Aorta (tissue), 5 donors: ENCODE results near the gene DDI1. TPM values are rescaled to one million over a fixed set of nuclear protein-coding genes. Genes with fewer than 3 reads are reported as not detected.

Experiments used
- ATAC-seq: fragments of 200-7000 bp; cut with Tn5 transposase; one replicate; pipeline ENCODE4 v1.9.1; 2022; ENCODE audit warnings: moderate library complexity; ENCODE audit not compliant: low FRiP score
- DNase-seq, 2 donors: peaks; one replicate each; pipeline ENCODE4 v3.0.0-alpha.2; 2020
- H3K27ac ChIP-seq, 2 donors: one replicate each; pipeline ENCODE4 v1.5.1; 2013; ENCODE audit warnings: low read length in 2 of 2, mild to moderate bottlenecking in 2 of 2, moderate library complexity in 2 of 2, control low read depth in 1 of 2, inconsistent platforms in 1 of 2, low read depth in 1 of 2
- H3K27me3 ChIP-seq, 2 donors: one replicate each; pipeline ENCODE4 v1.6.1; 2013; ENCODE audit warnings: control low read depth in 1 of 2, low read length in 1 of 2, mild to moderate bottlenecking in 1 of 2, moderate library complexity in 1 of 2; ENCODE audit not compliant: insufficient read depth in 2 of 2, control insufficient read depth in 1 of 2
- H3K36me3 ChIP-seq, 2 donors: one replicate each; pipeline ENCODE4 v1.6.1; 2013; ENCODE audit warnings: control low read depth in 1 of 2, low read length in 1 of 2, mild to moderate bottlenecking in 1 of 2; ENCODE audit not compliant: insufficient read depth in 2 of 2, control insufficient read depth in 1 of 2
- H3K4me1 ChIP-seq, 2 donors: one replicate each; pipeline ENCODE4 v1.6.1; 2013; ENCODE audit warnings: low read length in 2 of 2, control low read depth in 1 of 2, mild to moderate bottlenecking in 1 of 2, moderate library complexity in 1 of 2; ENCODE audit not compliant: insufficient read depth in 2 of 2, control insufficient read depth in 1 of 2
- H3K4me3 ChIP-seq, 2 donors: one replicate each; pipeline ENCODE4 v1.5.1; 2013; ENCODE audit warnings: low read length in 2 of 2, control low read depth in 1 of 2, mild to moderate bottlenecking in 1 of 2
- H3K9me3 ChIP-seq: one replicate; pipeline ENCODE4 v1.6.1; 2013; ENCODE audit warnings: mild to moderate bottlenecking, low read length; ENCODE audit not compliant: control insufficient read depth
- WGBS, 2 donors: extraction: QIAGEN DNeasy Blood & Tissue Kit; methylation state at CpG; one replicate each; pipeline ENCODE4 v1.1.7; 2013; 5-methylcytosine and 5-hydroxymethylcytosine counted together
- intact Hi-C, 2 donors: fragments of 100-400 bp; cut with DNase I; formaldehyde crosslinking; loops; one replicate each; pipeline versions ENCODE4 v1.14.2 to v1.15.0; 2022
- polyA plus RNA-seq, 2 donors: library from polyadenylated mRNA; stranded (reverse); fragments of 200-250 nt; gene quantifications; one replicate each; pipeline ENCODE4 v1.2.3, GENCODE V29; 2013
- total RNA-seq, 2 donors: library from RNA; stranded (reverse); fragmentation: NEBNext Ultra II Directional; extraction: Animal tissue kit (Norgen Biotek cat#: 25700); gene quantifications; one replicate each; pipeline ENCODE4 v1.2.1, GENCODE V29; 2021
- donor health status: healthy with polysubstance abuse.
- donor health status: Bipolar disorder and iron deficiency.
- donor health status: DM: no; HTN: no; CAD: no.
- donor health status: DM: no; HTN: no; CAD: no.
- donor health status: DM: yes; HTN: yes; CAD: no.

Gene DDI1
- total and polyA plus RNA-seq, 4 donors, result not detected

- H3K4me1 ChIP-seq, result no peaks in the 10 kb centered on the region
- 94 to 95% methylated on average over 2 of the region's 2 CpGs for WGBS, 2 donors
- DNase-seq (no peak), ATAC-seq (no peak)
- intact Hi-C loops, result no loop called here
- no peaks in the 10 kb centered on the region for H3K9me3 ChIP-seq
- H3K4me3 ChIP-seq, result no peak overlapping the region
- H3K36me3 ChIP-seq, result peaks cover 0 to 2% of the 10 kb centered on the region in 2 donors
- H3K27me3 ChIP-seq, result no peaks in the 10 kb centered on the region
- H3K27ac ChIP-seq, result no peak overlapping the region
Measured at GRCh38 chr11:104024572-104024971, 11.9 kb upstream of the DDI1 start.

GRCh38 chr11:104028476-104029263 is 7.8 kb upstream of the DDI1 start:
- ATAC-seq, result no peak

GRCh38 chr11:104033134-104033533 is 3.3 kb upstream of the DDI1 start:
- DNase-seq, result no peak
- no peak overlapping the region for H3K27ac ChIP-seq
- no peak for ATAC-seq
- no peak overlapping the region for H3K4me3 ChIP-seq
- H3K4me1 ChIP-seq, result peaks cover 0 to 2% of the 10 kb centered on the region in 2 donors
- H3K27me3 ChIP-seq, result no peaks in the 10 kb centered on the region
- peaks cover 2% of the 10 kb centered on the region for H3K9me3 ChIP-seq
- intact Hi-C loops, result no loop called here
- no peaks in the 10 kb centered on the region for H3K36me3 ChIP-seq

More at GRCh38 chr11:104028476-104029263, 7.8 kb upstream of the DDI1 start:
- peaks cover 0 to 2% of the 10 kb centered on the region in 2 donors for H3K4me1 ChIP-seq
- H3K27ac ChIP-seq, result no peak overlapping the region
- H3K9me3 ChIP-seq, result peaks cover 2% of the 10 kb centered on the region
- peaks cover 0 to 2% of the 10 kb centered on the region in 2 donors for H3K36me3 ChIP-seq
- no peaks in the 10 kb centered on the region for H3K27me3 ChIP-seq
- DNase-seq, result no peak
- intact Hi-C loops, result no loop called here
- H3K4me3 ChIP-seq, result no peak overlapping the region
- WGBS, 2 donors, result 51 to 53% methylated on average over 3 of the region's 3 CpGs

DNA sequence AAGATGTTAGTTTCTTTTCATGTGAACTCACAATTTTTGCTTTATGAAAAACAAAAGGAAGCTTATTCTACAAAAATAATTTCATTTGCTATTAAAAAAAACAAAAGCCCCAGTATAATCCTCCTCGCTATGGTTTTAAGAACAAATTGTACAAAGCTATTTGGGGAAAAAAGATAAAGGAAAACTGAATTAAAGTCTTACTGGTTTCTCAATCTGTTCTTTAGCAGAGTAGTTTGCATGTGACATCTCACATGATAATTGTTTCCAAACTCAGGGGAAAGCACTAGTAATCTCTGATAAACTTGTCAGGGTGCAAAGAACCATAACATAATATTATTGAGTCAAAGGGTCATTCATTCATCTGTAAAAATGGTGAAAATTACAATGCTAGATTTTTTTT is 2.9 kb upstream of the DDI1 start:
- WGBS, 2 donors, result 5 to 16% methylated on average over 1 of the region's 1 CpG
- Histone ChIP-seq H3K4me1 (peaks cover 0 to 2% of the 10 kb centered on the region in 2 donors), H3K36me3 (no peaks in the 10 kb centered on the region), H3K27ac (no peak overlapping the region), H3K4me3 (no peak overlapping the region), H3K27me3 (no peaks in the 10 kb centered on the region), H3K9me3 (peaks cover 2% of the 10 kb centered on the region)
- ATAC-seq (no peak), DNase-seq (no peak)
- intact Hi-C loops, result no loop called here

- intact Hi-C loops, result no loop called here
- ATAC-seq (no peak), DNase-seq (no peak)
- H3K4me3 ChIP-seq, result no peak overlapping the region
- 97% methylated on average over 21 of the region's 21 CpGs for WGBS, 2 donors
- H3K27me3 ChIP-seq, result no peaks in the 10 kb centered on the region
- H3K36me3 ChIP-seq, result no peaks in the 10 kb centered on the region
- no peaks in the 10 kb centered on the region for H3K9me3 ChIP-seq
- H3K4me1 ChIP-seq, result peaks cover 0 to 2% of the 10 kb centered on the region in 2 donors
- no peak overlapping the region for H3K27ac ChIP-seq
Measured at GRCh38 chr11:104036995-104037394, 555 bp downstream of the DDI1 start.

DNA sequence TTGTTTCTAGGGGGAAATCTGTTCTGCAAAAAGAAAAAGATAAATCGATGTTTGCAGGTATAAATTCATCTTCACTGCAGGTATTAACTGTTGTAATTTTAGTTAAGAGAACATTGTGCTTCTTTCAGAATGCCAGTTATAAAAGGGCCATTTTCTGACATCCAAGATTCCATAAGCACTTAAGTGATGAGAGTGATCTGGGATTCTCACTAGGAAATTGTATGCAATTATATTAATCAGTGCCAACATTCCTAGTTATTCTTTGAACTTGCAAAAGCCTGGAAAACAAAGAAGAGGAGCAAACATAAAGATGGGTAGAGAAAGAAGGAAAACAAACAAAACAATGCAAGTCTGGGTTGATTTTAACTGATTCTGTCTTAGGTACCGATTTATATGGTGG is 5.4 kb downstream of the DDI1 start:
- H3K27ac ChIP-seq, result no peak overlapping the region
- ATAC-seq (no peak), DNase-seq (no peak)
- 87 to 94% methylated on average over 2 of the region's 2 CpGs for WGBS, 2 donors
- no peaks in the 10 kb centered on the region for H3K9me3 ChIP-seq
- no peaks in the 10 kb centered on the region for H3K27me3 ChIP-seq
- intact Hi-C loops, result no loop called here
- H3K4me1 ChIP-seq, result no peaks in the 10 kb centered on the region
- no peaks in the 10 kb centered on the region for H3K36me3 ChIP-seq
- no peak overlapping the region for H3K4me3 ChIP-seq

DNA sequence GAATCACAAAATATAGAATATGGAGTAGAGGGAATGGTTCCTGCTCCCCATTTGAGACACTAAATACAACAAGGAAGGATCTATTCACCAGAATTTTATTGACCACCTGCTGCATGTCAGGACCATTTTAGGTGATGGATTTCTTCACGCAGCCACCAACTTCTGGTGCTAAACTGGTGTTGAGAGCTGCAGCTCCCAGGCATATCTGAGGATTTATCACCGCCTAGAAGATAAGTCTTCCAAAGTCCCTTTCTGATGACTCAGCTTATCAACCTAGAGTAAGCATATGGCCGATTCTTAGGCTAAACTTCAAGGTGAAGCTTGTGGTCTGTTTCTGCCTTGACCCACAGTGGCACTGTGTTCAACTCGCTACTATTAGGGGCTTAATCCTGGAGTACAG is 6.7 kb downstream of the DDI1 start:
- intact Hi-C loops, result no loop called here
- 83 to 85% methylated on average over 4 of the region's 4 CpGs for WGBS, 2 donors

DNA sequence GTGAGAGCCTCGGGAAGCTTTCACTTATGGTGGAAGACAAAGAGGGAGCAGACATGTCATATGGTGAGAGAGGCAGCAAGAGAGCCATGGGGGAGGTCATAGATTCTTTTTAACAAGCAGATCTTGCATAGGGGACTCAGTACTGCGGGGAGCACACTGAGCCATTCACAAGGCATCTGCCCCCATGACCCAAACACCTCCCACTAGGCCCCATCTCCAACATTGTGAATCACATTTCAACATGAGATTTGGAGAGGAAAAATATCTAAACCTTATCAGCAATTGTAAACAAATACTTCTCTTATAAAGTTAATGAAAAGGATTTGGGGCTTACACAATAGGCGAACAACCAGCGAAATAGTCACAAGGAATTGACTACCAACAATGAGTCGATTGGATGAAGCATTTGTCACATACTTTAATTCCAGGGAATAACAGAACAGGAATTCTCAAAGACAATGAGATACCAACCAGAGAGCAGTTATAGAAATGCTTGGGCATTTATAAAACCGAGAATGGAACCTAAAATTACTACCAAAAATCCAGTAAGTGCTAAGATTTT is 7.3 kb downstream of the DDI1 start:
- ATAC-seq, result no peak

More for the DNA sequence above, 6.7 kb downstream of the DDI1 start:
- DNase-seq (no peak), ATAC-seq (no peak)
- Histone ChIP-seq H3K27me3 (no peaks in the 10 kb centered on the region), H3K4me1 (no peaks in the 10 kb centered on the region), H3K36me3 (no peaks in the 10 kb centered on the region), H3K27ac (no peak overlapping the region), H3K4me3 (no peak overlapping the region), H3K9me3 (no peaks in the 10 kb centered on the region)

GRCh38 chr11:104046331-104046730 is 9.9 kb downstream of the DDI1 start:
- Histone ChIP-seq H3K4me1 (no peaks in the 10 kb centered on the region), H3K27me3 (no peaks in the 10 kb centered on the region), H3K36me3 (no peaks in the 10 kb centered on the region), H3K9me3 (no peaks in the 10 kb centered on the region), H3K4me3 (no peak overlapping the region), H3K27ac (no peak overlapping the region)
- ATAC-seq (no peak), DNase-seq (no peak)
- 95% methylated on average over 2 of the region's 2 CpGs for WGBS, 2 donors
- intact Hi-C loops, result no loop called here

More for the DNA sequence above, 7.3 kb downstream of the DDI1 start:
- Histone ChIP-seq H3K36me3 (no peaks in the 10 kb centered on the region), H3K4me1 (no peaks in the 10 kb centered on the region), H3K9me3 (no peaks in the 10 kb centered on the region), H3K4me3 (no peak overlapping the region), H3K27me3 (no peaks in the 10 kb centered on the region), H3K27ac (no peak overlapping the region)
- DNase-seq, result no peak
- intact Hi-C loops, result no loop called here
- WGBS, 2 donors, result 91% methylated on average over 6 of the region's 6 CpGs
